SK-N-SH (cell line): Measurements from ENCODE around the gene LGR5.

Experiments used
- EP300 ChIP-seq, 2 experiments: IDR thresholded peaks; 2 replicates each; pipeline versions ENCODE4 v1.4.0 to v1.6.1; 2012; ENCODE audit warnings: borderline replicate concordance in 1 of 2, low read depth in 1 of 2, low read length in 1 of 2
- FOSL2 ChIP-seq: IDR thresholded peaks from 2 replicates; pipeline ENCODE4 v1.4.0; 2012; ENCODE audit warnings: low read depth, mild to moderate bottlenecking, moderate library complexity, borderline replicate concordance
- FOXM1 ChIP-seq: IDR thresholded peaks from 2 replicates; pipeline ENCODE4 v1.4.0; 2012; ENCODE audit warnings: low read depth, mild to moderate bottlenecking
- MEF2A ChIP-seq: IDR thresholded peaks from 2 replicates; pipeline ENCODE4 v1.4.0; 2012; ENCODE audit warnings: low read depth, borderline replicate concordance
- POLR2AphosphoS5 ChIP-seq: IDR thresholded peaks from 2 replicates; pipeline ENCODE4 v1.6.1; 2012; ENCODE audit warnings: low read depth, low read length
- RCOR1 ChIP-seq: fragments of 150-350 bp; IDR thresholded peaks from 2 replicates; pipeline ENCODE4 v1.6.1; 2017; ENCODE audit warnings: antibody characterized with exemption, low read length
- TAF1 ChIP-seq: IDR thresholded peaks from 2 replicates; pipeline ENCODE4 v1.6.1; 2012; ENCODE audit warnings: low read depth, mild to moderate bottlenecking, low read length, moderate library complexity, borderline replicate concordance
- YY1 ChIP-seq: IDR thresholded peaks from 2 replicates; pipeline ENCODE4 v1.4.0; 2012; ENCODE audit warnings: low read depth, mild to moderate bottlenecking
- TF ChIP-seq, protein P1 (sequence below): fragments of 200-600 bp; sonication (generic); IDR thresholded peaks from 2 replicates; pipeline ENCODE4 v1.6.1; 2017; ENCODE audit warnings: antibody characterized with exemption, mild to moderate bottlenecking, moderate library complexity
- TF ChIP-seq, protein P2 (sequence below): IDR thresholded peaks from 2 replicates; pipeline ENCODE4 v1.4.0; 2012; ENCODE audit warnings: low read depth
- TF ChIP-seq, protein P3 (sequence below): fragments of 150-350 bp; IDR thresholded peaks from 2 replicates; pipeline ENCODE4 v1.6.1; 2017; ENCODE audit warnings: antibody characterized with exemption, low read length, low read depth, borderline replicate concordance

DNA sequence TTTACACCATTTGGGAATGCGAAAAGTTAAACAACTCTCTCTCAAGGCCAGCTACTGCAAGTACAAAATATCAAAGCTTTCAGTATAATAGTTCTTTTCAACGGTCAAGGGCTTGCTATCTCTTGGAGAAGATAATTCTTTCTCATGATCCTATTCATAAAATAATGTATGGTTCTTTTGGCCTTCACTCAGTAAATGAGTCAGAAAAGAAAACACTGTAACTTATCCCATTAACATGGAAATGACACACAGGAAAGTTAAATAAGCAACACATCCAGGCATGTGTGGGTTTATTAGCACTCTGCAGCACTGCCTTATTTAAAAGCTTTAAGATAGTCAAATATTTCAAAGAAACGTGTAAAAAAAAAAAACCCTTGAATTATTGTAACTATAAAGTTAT is 187.2 kb downstream of the LGR5 start:
- TF ChIP-seq YY1 (no peak), MEF2A (no peak), POLR2AphosphoS5 (no peak), TAF1 (no peak), RCOR1 (no peak), FOSL2 (no peak), FOXM1 (no peak), EP300 (IDR thresholded peaks at IDR 0.05; ENCODE audit: borderline replicate concordance in 1 of 2, low read depth in 1 of 2, low read length in 1 of 2) (0 out of 4 replicates have a peak, but pooled peaks of 1 of the 2 experiments have one; percentile 5)
- TF ChIP-seq, protein P1, sequence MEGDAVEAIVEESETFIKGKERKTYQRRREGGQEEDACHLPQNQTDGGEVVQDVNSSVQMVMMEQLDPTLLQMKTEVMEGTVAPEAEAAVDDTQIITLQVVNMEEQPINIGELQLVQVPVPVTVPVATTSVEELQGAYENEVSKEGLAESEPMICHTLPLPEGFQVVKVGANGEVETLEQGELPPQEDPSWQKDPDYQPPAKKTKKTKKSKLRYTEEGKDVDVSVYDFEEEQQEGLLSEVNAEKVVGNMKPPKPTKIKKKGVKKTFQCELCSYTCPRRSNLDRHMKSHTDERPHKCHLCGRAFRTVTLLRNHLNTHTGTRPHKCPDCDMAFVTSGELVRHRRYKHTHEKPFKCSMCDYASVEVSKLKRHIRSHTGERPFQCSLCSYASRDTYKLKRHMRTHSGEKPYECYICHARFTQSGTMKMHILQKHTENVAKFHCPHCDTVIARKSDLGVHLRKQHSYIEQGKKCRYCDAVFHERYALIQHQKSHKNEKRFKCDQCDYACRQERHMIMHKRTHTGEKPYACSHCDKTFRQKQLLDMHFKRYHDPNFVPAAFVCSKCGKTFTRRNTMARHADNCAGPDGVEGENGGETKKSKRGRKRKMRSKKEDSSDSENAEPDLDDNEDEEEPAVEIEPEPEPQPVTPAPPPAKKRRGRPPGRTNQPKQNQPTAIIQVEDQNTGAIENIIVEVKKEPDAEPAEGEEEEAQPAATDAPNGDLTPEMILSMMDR, result no peak
- TF ChIP-seq, protein P2, sequence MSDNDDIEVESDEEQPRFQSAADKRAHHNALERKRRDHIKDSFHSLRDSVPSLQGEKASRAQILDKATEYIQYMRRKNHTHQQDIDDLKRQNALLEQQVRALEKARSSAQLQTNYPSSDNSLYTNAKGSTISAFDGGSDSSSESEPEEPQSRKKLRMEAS, result no peak
- TF ChIP-seq, protein P3, sequence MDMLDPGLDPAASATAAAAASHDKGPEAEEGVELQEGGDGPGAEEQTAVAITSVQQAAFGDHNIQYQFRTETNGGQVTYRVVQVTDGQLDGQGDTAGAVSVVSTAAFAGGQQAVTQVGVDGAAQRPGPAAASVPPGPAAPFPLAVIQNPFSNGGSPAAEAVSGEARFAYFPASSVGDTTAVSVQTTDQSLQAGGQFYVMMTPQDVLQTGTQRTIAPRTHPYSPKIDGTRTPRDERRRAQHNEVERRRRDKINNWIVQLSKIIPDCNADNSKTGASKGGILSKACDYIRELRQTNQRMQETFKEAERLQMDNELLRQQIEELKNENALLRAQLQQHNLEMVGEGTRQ, result no peak
